ENCODE results near the gene CC2D2B. TPM values are rescaled to one million over a fixed set of nuclear protein-coding genes. Genes with fewer than 3 reads are reported as not detected.
"Not testable (repeated sequence)": the region's sequence is repeated elsewhere in the genome, so short reads cannot be mapped to it uniquely, and the experiment has no call there.

The CC2D2B gene
- total RNA-seq, 1 donor from 2014 or later: not detected

GRCh38 chr10:95964756-95965155 is 57.0 kb downstream of the CC2D2B start:
- Mint-ChIP-seq H3K27ac (ENCODE audit: unreplicated experiment) (no peak overlapping the region), H3K9me3 (ENCODE audit: unreplicated experiment) (no peaks in the 10 kb centered on the region), H3K36me3 (ENCODE audit: unreplicated experiment) (no peaks in the 10 kb centered on the region), H3K4me3 (ENCODE audit: unreplicated experiment) (no peak overlapping the region), H3K4me1 (ENCODE audit: low read depth, unreplicated experiment) (no peaks in the 10 kb centered on the region), H3K27me3 (ENCODE audit: unreplicated experiment) (no peaks in the 10 kb centered on the region)
- TF ChIP-seq CTCF (IDR thresholded peaks at IDR 0.05; ENCODE audit: partially characterized antibody, unreplicated experiment): no peak
- DNase-seq: no peak

DNA sequence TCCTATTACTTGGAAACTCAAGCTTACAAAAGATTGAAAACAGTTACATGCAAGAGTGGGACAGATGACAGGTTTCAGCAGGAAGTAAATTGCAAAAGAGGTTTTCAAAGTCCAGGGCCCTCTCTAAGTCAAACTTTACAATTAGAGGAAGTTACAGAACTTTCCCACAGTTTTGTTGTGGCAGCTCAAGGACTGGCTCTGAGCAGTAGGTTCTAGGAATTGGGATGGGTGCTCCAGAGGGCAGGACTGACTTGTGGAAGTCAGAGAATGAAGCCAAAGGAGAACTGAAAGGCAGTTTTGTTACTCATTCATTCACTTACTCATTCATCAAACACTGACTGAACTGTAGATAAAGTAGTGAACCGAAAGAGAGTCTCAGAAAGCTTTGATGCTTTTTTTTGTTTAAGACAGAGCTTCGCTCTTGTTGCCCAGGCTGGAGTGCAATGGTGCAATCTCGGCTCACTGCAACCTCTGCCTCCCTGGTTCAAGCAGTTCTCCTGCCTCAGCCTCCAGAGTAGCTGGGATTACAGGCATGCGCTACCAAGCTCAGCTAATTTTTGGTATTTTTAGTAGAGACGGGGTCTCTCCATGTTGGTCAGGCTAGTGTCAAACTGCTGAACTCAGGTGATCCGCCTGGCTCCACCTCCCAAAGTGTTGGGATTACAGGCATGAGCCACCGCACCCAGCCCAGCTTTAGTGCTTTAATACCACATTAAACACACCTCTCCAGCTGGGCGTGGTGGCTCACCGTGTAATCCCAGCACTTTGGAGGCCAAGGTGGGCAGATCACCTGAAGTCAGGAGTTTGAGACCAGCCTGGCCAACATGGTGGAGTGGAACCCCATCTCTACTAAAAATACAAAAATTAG is 68.8 kb downstream of the CC2D2B start:
- no peak for DNase-seq
- no peak for TF ChIP-seq CTCF (IDR thresholded peaks at IDR 0.05; ENCODE audit: partially characterized antibody, unreplicated experiment)
- Mint-ChIP-seq H3K4me3 (ENCODE audit: unreplicated experiment) (no peak overlapping the region), H3K4me1 (ENCODE audit: low read depth, unreplicated experiment) (no peaks in the 10 kb centered on the region), H3K36me3 (ENCODE audit: unreplicated experiment) (no peaks in the 10 kb centered on the region), H3K27me3 (ENCODE audit: unreplicated experiment) (no peaks in the 10 kb centered on the region), H3K9me3 (ENCODE audit: unreplicated experiment) (no peaks in the 10 kb centered on the region), H3K27ac (ENCODE audit: unreplicated experiment) (no peak overlapping the region)

- DNase-seq: no peak
- no peak for TF ChIP-seq CTCF (IDR thresholded peaks at IDR 0.05; ENCODE audit: partially characterized antibody, unreplicated experiment)
- no peaks in the 10 kb centered on the region for H3K36me3 Mint-ChIP-seq (ENCODE audit: unreplicated experiment)
- H3K4me1 Mint-ChIP-seq (ENCODE audit: low read depth, unreplicated experiment): no peaks in the 10 kb centered on the region
- H3K9me3 Mint-ChIP-seq (ENCODE audit: unreplicated experiment): no peaks in the 10 kb centered on the region
- H3K4me3 Mint-ChIP-seq (ENCODE audit: unreplicated experiment): no peak overlapping the region
- H3K27me3 Mint-ChIP-seq (ENCODE audit: unreplicated experiment): no peaks in the 10 kb centered on the region
- H3K27ac Mint-ChIP-seq (ENCODE audit: unreplicated experiment): no peak overlapping the region
Observed at GRCh38 chr10:95982200-95982599, 74.4 kb downstream of the CC2D2B start.

GRCh38 chr10:95987685-95988426 is 80.1 kb downstream of the CC2D2B start:
- Mint-ChIP-seq H3K36me3 (ENCODE audit: unreplicated experiment) (no peaks in the 10 kb centered on the region), H3K9me3 (ENCODE audit: unreplicated experiment) (no peaks in the 10 kb centered on the region), H3K27ac (ENCODE audit: unreplicated experiment) (no peak overlapping the region), H3K27me3 (ENCODE audit: unreplicated experiment) (no peaks in the 10 kb centered on the region), H3K4me3 (ENCODE audit: unreplicated experiment) (no peak overlapping the region), H3K4me1 (ENCODE audit: low read depth, unreplicated experiment) (no peaks in the 10 kb centered on the region)
- DNase-seq: no peak
- TF ChIP-seq CTCF (IDR thresholded peaks at IDR 0.05; ENCODE audit: partially characterized antibody, unreplicated experiment): no peak

DNA sequence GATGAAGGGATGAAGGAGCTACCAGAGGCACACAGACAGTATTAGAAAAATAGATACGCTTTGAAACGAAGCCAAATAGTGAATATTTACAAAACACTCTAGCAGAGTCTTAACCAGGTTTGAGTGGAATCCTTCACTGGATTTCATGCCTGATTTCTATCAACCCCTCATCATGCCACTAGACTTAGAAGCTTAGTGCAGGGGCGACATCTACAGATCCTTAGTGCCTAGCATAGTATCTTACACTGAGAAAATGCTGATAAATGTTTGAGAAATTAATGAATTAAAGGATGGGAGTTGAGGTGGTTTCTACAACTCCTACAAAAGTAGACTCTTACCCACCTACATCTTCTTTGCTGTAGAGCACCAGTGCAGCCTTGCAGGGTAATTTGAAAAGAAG is 80.9 kb downstream of the CC2D2B start:
- Mint-ChIP-seq H3K4me1 (ENCODE audit: low read depth, unreplicated experiment) (no peaks in the 10 kb centered on the region), H3K36me3 (ENCODE audit: unreplicated experiment) (no peaks in the 10 kb centered on the region), H3K27ac (ENCODE audit: unreplicated experiment) (no peak overlapping the region), H3K9me3 (ENCODE audit: unreplicated experiment) (no peaks in the 10 kb centered on the region), H3K4me3 (ENCODE audit: unreplicated experiment) (no peak overlapping the region), H3K27me3 (ENCODE audit: unreplicated experiment) (no peaks in the 10 kb centered on the region)
- no peak for TF ChIP-seq CTCF (IDR thresholded peaks at IDR 0.05; ENCODE audit: partially characterized antibody, unreplicated experiment)
- no peak for DNase-seq

- H3K4me1 Mint-ChIP-seq (ENCODE audit: low read depth, unreplicated experiment); H3K36me3 Mint-ChIP-seq (ENCODE audit: unreplicated experiment); H3K4me3 Mint-ChIP-seq (ENCODE audit: unreplicated experiment); H3K27ac Mint-ChIP-seq (ENCODE audit: unreplicated experiment); DNase-seq; H3K27me3 Mint-ChIP-seq (ENCODE audit: unreplicated experiment); H3K9me3 Mint-ChIP-seq (ENCODE audit: unreplicated experiment): not testable (repeated sequence)
Observed at GRCh38 chr10:95994376-95994775, 86.6 kb downstream of the CC2D2B start.
